IMR-90 (cell line): ENCODE measurements around the gene OPRL1. TPM values are rescaled to one million over a fixed set of nuclear protein-coding genes. Genes with fewer than 3 reads are reported as not detected.

ENCODE experiments used
- ATAC-seq: fragments of 200-7000 bp; cut with Tn5 transposase; 2 replicates; pipeline ENCODE4 v1.9.1; 2020; ENCODE audit warnings: low read depth, mild to moderate bottlenecking, moderate library complexity
- BruUV-seq: library from RNA; stranded (reverse); fragments of 400-500 nt; replicated peaks from 2 replicates; lab custom pipeline; 2021; lab: Mats Ljungman, UMichigan
- CTCF ChIA-PET: fragments of 300-600 bp; formaldehyde crosslinking; extraction: SDS; loops from one replicate; lab custom pipeline; 2021; ENCODE audit warnings: antibody characterized with exemption; lab: Yijun Ruan, JAX
- POLR2A ChIA-PET: fragments of 300-600 bp; sonication (Branson Sonifier 250); formaldehyde crosslinking; loops from one replicate; lab custom pipeline; 2022; ENCODE audit warnings: antibody characterized with exemption; ENCODE audit not compliant: unreplicated experiment; lab: Charles Lee
- DNase-seq: peaks from one replicate; pipeline ENCODE4 v3.0.0; 2013
- H2AFZ ChIP-seq: replicated peaks from 2 replicates; pipeline ENCODE3; 2013; ENCODE audit warnings: low read length, mild to moderate bottlenecking; ENCODE audit not compliant: poor library complexity
- H2AK5ac ChIP-seq: 2 replicates; pipeline ENCODE4 v1.6.1; 2013; ENCODE audit warnings: low read depth, low read length, inconsistent platforms
- H2AK9ac ChIP-seq: replicated peaks from 2 replicates; pipeline ENCODE3; 2013; ENCODE audit warnings: mild to moderate bottlenecking, low read depth, low read length, moderate library complexity; ENCODE audit not compliant: poor library complexity
- H2BK120ac ChIP-seq: 2 replicates; pipeline ENCODE4 v1.6.1; 2013; ENCODE audit warnings: low read depth, low read length, inconsistent platforms
- H2BK15ac ChIP-seq: 3 replicates; pipeline ENCODE4 v1.6.1; 2013; ENCODE audit warnings: low read depth, low read length, inconsistent platforms
- H2BK20ac ChIP-seq: 2 replicates; pipeline ENCODE4 v1.6.1; 2013; ENCODE audit warnings: low read depth, mild to moderate bottlenecking, inconsistent platforms, low read length, moderate library complexity
- H2BK5ac ChIP-seq: 2 replicates; pipeline ENCODE4 v1.6.1; 2013; ENCODE audit warnings: mild to moderate bottlenecking, low read depth, low read length, inconsistent platforms; ENCODE audit not compliant: poor library complexity, severe bottlenecking
- H3K14ac ChIP-seq: replicated peaks from 2 replicates; pipeline ENCODE4 v1.6.1; 2013; ENCODE audit warnings: low read depth, low read length, inconsistent platforms
- H3K18ac ChIP-seq: 2 replicates; pipeline ENCODE4 v1.6.1; 2013; ENCODE audit warnings: low read depth, low read length, control low read depth
- H3K23ac ChIP-seq: 2 replicates; pipeline ENCODE4 v1.6.1; 2013; ENCODE audit warnings: low read depth, low read length, inconsistent platforms
- H3K27ac ChIP-seq: 2 replicates; pipeline ENCODE4 v1.5.1; 2013; ENCODE audit warnings: mild to moderate bottlenecking, control low read depth, low read length; ENCODE audit not compliant: insufficient read depth
- H3K27me3 ChIP-seq: 2 replicates; pipeline ENCODE4 v1.6.1; 2013; ENCODE audit warnings: low read length; ENCODE audit not compliant: control insufficient read depth, insufficient read depth
- H3K36me3 ChIP-seq: 2 replicates; pipeline ENCODE4 v1.6.1; 2013; ENCODE audit warnings: low read length, mixed read lengths; ENCODE audit not compliant: control insufficient read depth, insufficient read depth
- H3K4ac ChIP-seq: 2 replicates; pipeline ENCODE4 v1.6.1; 2013; ENCODE audit warnings: low read depth, low read length, inconsistent platforms
- H3K4me1 ChIP-seq: 2 replicates; pipeline ENCODE4 v1.6.1; 2013; ENCODE audit warnings: low read length, mixed read lengths; ENCODE audit not compliant: control insufficient read depth, insufficient read depth
- H3K4me2 ChIP-seq: 2 replicates; pipeline ENCODE4 v1.6.1; 2013; ENCODE audit warnings: low read depth, mild to moderate bottlenecking, control low read depth, low read length, moderate library complexity
- H3K4me3 ChIP-seq: 2 replicates; pipeline ENCODE4 v1.5.1; 2013; ENCODE audit warnings: low read depth, mild to moderate bottlenecking, control low read depth, low read length, moderate library complexity; ENCODE audit not compliant: insufficient read depth
- H3K56ac ChIP-seq: 2 replicates; pipeline ENCODE4 v1.6.1; 2013; ENCODE audit warnings: low read length, inconsistent platforms; ENCODE audit not compliant: insufficient read depth; ENCODE audit errors: extremely low read depth
- H3K79me1 ChIP-seq, 2 experiments: 2 replicates each; pipeline ENCODE4 v1.6.1; 2013; ENCODE audit warnings: low read length in 2 of 2, inconsistent platforms in 1 of 2, low read depth in 1 of 2
- H3K9ac ChIP-seq: 2 replicates; pipeline ENCODE4 v1.6.1; 2013; ENCODE audit warnings: low read depth, low read length, control low read depth
- H3K9me1 ChIP-seq: 2 replicates; pipeline ENCODE4 v1.6.1; 2013; ENCODE audit warnings: low read length, inconsistent platforms; ENCODE audit not compliant: insufficient read depth
- H3K9me3 ChIP-seq: 2 replicates; pipeline ENCODE4 v1.6.1; 2013; ENCODE audit warnings: low read length; ENCODE audit not compliant: control insufficient read depth, insufficient read depth
- H4K20me1 ChIP-seq: 2 replicates; pipeline ENCODE4 v1.6.1; 2013; ENCODE audit warnings: low read length, inconsistent platforms; ENCODE audit not compliant: insufficient read depth
- H4K5ac ChIP-seq: 2 replicates; pipeline ENCODE4 v1.6.1; 2013; ENCODE audit warnings: mild to moderate bottlenecking, low read depth, low read length, control low read depth
- H4K8ac ChIP-seq, 2 experiments: 2 replicates each; pipeline ENCODE4 v1.6.1; 2013; ENCODE audit warnings: low read depth in 2 of 2, low read length in 2 of 2, control low read depth in 1 of 2, inconsistent platforms in 1 of 2
- H4K91ac ChIP-seq: 2 replicates; pipeline ENCODE4 v1.6.1; 2013; ENCODE audit warnings: low read depth, low read length, inconsistent platforms; ENCODE audit not compliant: insufficient read depth
- CEBPB ChIP-seq: IDR thresholded peaks from 2 replicates; pipeline ENCODE4 v1.6.1; 2012; ENCODE audit warnings: low read depth, low read length, improper control_type of control experiment
- CHD1 ChIP-seq: IDR thresholded peaks from 2 replicates; pipeline ENCODE4 v1.6.1; 2012; ENCODE audit warnings: low read depth, low read length, improper control_type of control experiment
- ELK1 ChIP-seq: fragments of 150-350 bp; IDR thresholded peaks from 2 replicates; pipeline ENCODE4 v1.6.1; 2016; ENCODE audit warnings: low read depth, mild to moderate bottlenecking, low read length, moderate library complexity, borderline replicate concordance
- FOS ChIP-seq: fragments of 150-350 bp; IDR thresholded peaks from 2 replicates; pipeline ENCODE4 v1.6.1; 2016; ENCODE audit warnings: low read depth, low read length
- MAZ ChIP-seq: IDR thresholded peaks from 2 replicates; pipeline ENCODE4 v1.6.1; 2012; ENCODE audit warnings: low read depth, mild to moderate bottlenecking, low read length, improper control_type of control experiment, moderate library complexity, borderline replicate concordance
- MXI1 ChIP-seq: IDR thresholded peaks from 2 replicates; pipeline ENCODE4 v1.6.1; 2012; ENCODE audit warnings: low read depth, mild to moderate bottlenecking, low read length, moderate library complexity, borderline replicate concordance
- NFE2L2 ChIP-seq: fragments of 150-350 bp; IDR thresholded peaks from 2 replicates; pipeline ENCODE4 v1.6.1; 2016; ENCODE audit warnings: low read depth, mild to moderate bottlenecking, low read length
- POLR2A ChIP-seq: IDR thresholded peaks from 2 replicates; pipeline ENCODE4 v1.6.1; 2012; ENCODE audit warnings: mild to moderate bottlenecking, low read depth, low read length
- RCOR1 ChIP-seq: IDR thresholded peaks from 2 replicates; pipeline ENCODE4 v1.6.1; 2012; ENCODE audit warnings: mild to moderate bottlenecking, low read length, improper control_type of control experiment; ENCODE audit not compliant: insufficient replicate concordance
- RFX5 ChIP-seq: IDR thresholded peaks from 2 replicates; pipeline ENCODE4 v1.8.0; 2012; ENCODE audit warnings: low read depth, mild to moderate bottlenecking, low read length, moderate library complexity
- SMC3 ChIP-seq: fragments of 150-350 bp; IDR thresholded peaks from 2 replicates; pipeline ENCODE4 v1.6.1; 2016; ENCODE audit warnings: low read depth, mild to moderate bottlenecking, antibody characterized with exemption, low read length, moderate library complexity
- USF2 ChIP-seq: fragments of 150-350 bp; IDR thresholded peaks from 2 replicates; pipeline ENCODE4 v1.6.1; 2017; ENCODE audit warnings: mild to moderate bottlenecking, antibody characterized with exemption, low read length, low read depth
- WGBS, 2 experiments: methylation state at CpG; one replicate each; pipeline versions ENCODE4 v1.1.5 to v1.1.7; 2013; ENCODE audit warnings: missing lambda C conversion rate in 2 of 2; ENCODE audit not compliant: insufficient read length in 1 of 2; ENCODE audit errors: extremely low coverage in 2 of 2; 5-methylcytosine and 5-hydroxymethylcytosine counted together
- dilution Hi-C: fragments of 300-500 bp; cut with HindIII; formaldehyde crosslinking; loops from one replicate; pipeline ENCODE4 v1.14.3; 2018; ENCODE audit warnings: low sequenced_read_pairs; ENCODE audit not compliant: unreplicated experiment
- in situ Hi-C: fragments of 300-500 bp; cut with MboI; formaldehyde crosslinking; loops from 3 replicates; pipeline ENCODE4 v1.14.3; 2019; ENCODE audit warnings: low sequenced_read_pairs, inconsistent platforms, mixed read lengths
- intact Hi-C: fragments of 100-400 bp; cut with micrococcal nuclease; formaldehyde crosslinking; loops from 2 replicates; pipeline ENCODE4 v1.10.0; 2022
- polyA plus RNA-seq, 3 experiments: library from polyadenylated mRNA; depleted of rRNA; stranded (reverse); fragments of >200 nt; gene quantifications; 2 replicates each; pipeline ENCODE4 v1.2.3, GENCODE V29; 2012; ENCODE audit warnings: low replicate concordance in 1 of 3
- total RNA-seq: library from RNA; depleted of rRNA; stranded (reverse); fragments of >200 nt; gene quantifications from 2 replicates; pipeline ENCODE4 v1.2.3, GENCODE V29; 2012

Gene OPRL1
- total and polyA plus RNA-seq, 2 of the 4 experiments (the other 2 are of a cell fraction), result 0.36 to 1.2 TPM

GRCh38 chr20:64045346-64046011 lies 34.4 kb upstream of the OPRL1 start:
- POLR2A ChIA-PET, result no interaction called here
- H3K4me1 ChIP-seq, result peaks cover 2% of the 10 kb centered on the region; the same call in 1 of the 2 replicates

More at GRCh38 chr20:64045346-64046011, 34.4 kb upstream of the OPRL1 start:
- H3K56ac ChIP-seq, result no peak overlapping the region
- H3K27ac ChIP-seq, result no peak overlapping the region
- intact Hi-C loops (no loop called here), in situ Hi-C loops (no loop called here), dilution Hi-C loops (no loop called here)
- no peak overlapping the region for H2AK5ac ChIP-seq
- H4K5ac ChIP-seq, result no peak overlapping the region
- no peak overlapping the region for H3K23ac ChIP-seq
- H2AK9ac ChIP-seq, result no peak overlapping the region
- H3K36me3 ChIP-seq, result no peaks in the 10 kb centered on the region
- H3K18ac ChIP-seq, result no peak overlapping the region
- H4K91ac ChIP-seq, result no peak overlapping the region
- H3K9ac ChIP-seq, result no peak overlapping the region
- H3K14ac ChIP-seq, result no peak overlapping the region
- no peaks in the 10 kb centered on the region for H3K9me1 ChIP-seq
- BruUV-seq, result no TSS peak
- no peak overlapping the region for H2BK20ac ChIP-seq
- DNase-seq, result no peak
- H3K79me1 ChIP-seq, result no peaks in the 10 kb centered on the region
- H2BK5ac ChIP-seq, result no peak overlapping the region
- no peaks in the 10 kb centered on the region; the same call in 1 of the 2 replicates for H4K20me1 ChIP-seq
- H2AFZ ChIP-seq, result peak overlapping the region; percentile 14
- no peaks in the 10 kb centered on the region for H3K9me3 ChIP-seq
- no peak overlapping the region for H3K4me3 ChIP-seq
- H3K4me2 ChIP-seq, result no peak overlapping the region
- peaks cover 68% of the 10 kb centered on the region for H3K27me3 ChIP-seq
- no peak for TF ChIP-seq ELK1
- no peak for TF ChIP-seq CHD1
- no peak for TF ChIP-seq MAZ
- no peak for TF ChIP-seq USF2
- TF ChIP-seq RCOR1, result no peak
- TF ChIP-seq RFX5, result no peak
- TF ChIP-seq NFE2L2, result no peak
- no peak for TF ChIP-seq MXI1
- TF ChIP-seq POLR2A, result no peak
- no peak for TF ChIP-seq SMC3
- no peak for TF ChIP-seq FOS
- no peak for TF ChIP-seq CEBPB
- CTCF ChIA-PET, result no interaction called here
- no peak overlapping the region for H4K8ac ChIP-seq
- H2BK15ac ChIP-seq, result no peak overlapping the region
- H3K4ac ChIP-seq, result no peak overlapping the region
- no peak overlapping the region for H2BK120ac ChIP-seq
- WGBS, 2 experiments, result 38% methylated on average over 5 of the region's 11 CpGs; no CpG with 5 or more reads in 1 of the 2 experiments
- ATAC-seq, result no peak
